ENCODE results near the gene OTOA. TPM values are rescaled to one million over a fixed set of nuclear protein-coding genes. Genes with fewer than 3 reads are reported as not detected.
"Not testable (repeated sequence)": the region's sequence is repeated elsewhere in the genome, so short reads cannot be mapped to it uniquely, and the experiment has no call there.

Gene OTOA
- total and polyA plus RNA-seq, 2 of the 13 experiments (the other 11 are each of a cell fraction or from before 2014, with no cell fraction given) = 0.05 to 0.15 TPM

- TF ChIP-seq ZNF687 (CRISPR knock-in tag; IDR thresholded peaks at IDR 0.05) = peak; percentile 21; the same call in 1 of the 2 replicates
These were observed 33.9 kb upstream of the OTOA start (continued) for GRCh38 chr16:21629616-21630539.

- H3K9me3 ChIP-seq (ENCODE audit: low read length); DNase-seq (ENCODE audit: low spot score); intact Hi-C loops (cut with micrococcal nuclease; ENCODE audit: unreplicated experiment); CTCF ChIA-PET (ENCODE audit: low intra/inter-chr PET ratio, low total read pairs); ATAC-seq; FAIRE-seq; H3K27ac ChIP-seq (ENCODE audit: extremely low read length, insufficient read depth, low read length); H3K9ac ChIP-seq (ENCODE audit: insufficient read depth, low read depth, low read length); H4K20me1 ChIP-seq (ENCODE audit: insufficient read depth, low read length); H3K27me3 ChIP-seq (ENCODE audit: control insufficient read depth in 1 of 2, insufficient read depth in 2 of 2, low read length in 2 of 2); H3K79me2 ChIP-seq (ENCODE audit: insufficient read depth, low read length); in situ Hi-C loops (cut with HindIII; ENCODE audit: extremely low pct_ligation_motif_present, low pct_unique_long_range_greater_than_20kb); H3K4me2 ChIP-seq (ENCODE audit: low read depth, low read length); H3K4me3 ChIP-seq (replicated peaks in 1 of 3; ENCODE audit: insufficient read depth in 1 of 3, low read depth in 2 of 3, low read length in 3 of 3); BruUV-seq (replicated peaks); POLR2A ChIA-PET; H2AFZ ChIP-seq (ENCODE audit: low read length): not testable (repeated sequence)
- WGBS (ENCODE audit: low lambda C conversion rate) = 98% methylated on average over 6 of the region's 6 CpGs
- H3K36me3 ChIP-seq (replicated peaks in 1 of 2; ENCODE audit: control insufficient read depth in 1 of 2, insufficient read depth in 2 of 2, low read length in 2 of 2) = peaks cover 9 to 24% of the 10 kb centered on the region in 2 experiments
- H3K4me1 ChIP-seq (ENCODE audit: insufficient read depth, low read length) = peaks cover 54% of the 10 kb centered on the region
These were observed 32.9 kb upstream of the OTOA start for GRCh38 chr16:21630866-21631265.
